HCT116 (cell line): ENCODE measurements around the gene TXNDC16. TPM values are rescaled to one million over a fixed set of nuclear protein-coding genes. Genes with fewer than 3 reads are reported as not detected.

Experiments used
- ATAC-seq: fragments of 200-7000 bp; cut with Tn5 transposase; 2 replicates; pipeline ENCODE4 v1.9.1; 2020; ENCODE audit warnings: mild to moderate bottlenecking, moderate library complexity
- BruUV-seq: library from RNA; stranded (reverse); fragments of 400-500 nt; replicated peaks from 2 replicates; lab custom pipeline; 2021; lab: Mats Ljungman, UMichigan
- CTCF ChIA-PET: fragments of 300-600 bp; sonication (Branson Sonifier 250); formaldehyde crosslinking; loops from one replicate; lab custom pipeline; 2021; ENCODE audit warnings: antibody characterized with exemption; lab: Charles Lee
- POLR2A ChIA-PET: fragments of 300-600, 350-600 bp; sonication (Branson Sonifier 250); formaldehyde crosslinking; loops from one replicate; lab custom pipeline; 2021; ENCODE audit warnings: antibody characterized with exemption; lab: Charles Lee
- RAD21 ChIA-PET, 2 experiments: fragments of 300-600 bp; sonication (Branson Sonifier 250); formaldehyde crosslinking; loops; one replicate each; lab custom pipeline; 2023; ENCODE audit warnings: low total read pairs in 2 of 2; ENCODE audit not compliant: uncharacterized antibody in 2 of 2, unreplicated experiment in 2 of 2, low non-redundant PET in 1 of 2; lab: Charles Lee
- DNase-seq: peaks from one replicate; pipeline ENCODE4 v3.0.0-alpha.2; 2010; ENCODE audit warnings: low read depth, low spot score
- H2AFZ ChIP-seq: fragments of 200-600 bp; shearing (Covaris generic), sonication (generic); 2 replicates; pipeline ENCODE4 v1.6.1; 2017; ENCODE audit warnings: low read depth, mixed run types, mixed read lengths, antibody characterized with exemption, low read length; ENCODE audit not compliant: poor library complexity, severe bottlenecking
- H3K27ac ChIP-seq: 2 replicates; pipeline ENCODE4 v1.5.1; 2012; ENCODE audit warnings: low read depth, low read length
- H3K27me3 ChIP-seq: fragments of 200-600 bp; sonication (generic); 2 replicates; pipeline ENCODE4 v1.6.1; 2016; ENCODE audit warnings: mixed run types, low read length, mixed read lengths; ENCODE audit not compliant: insufficient read depth
- H3K36me3 ChIP-seq, 2 experiments: fragments of 200-500 bp in 1 of 2; fragments of 200-600 bp in 1 of 2; sonication (Bioruptor generic) in 1 of 2; sonication (generic) in 1 of 2; 2 replicates each; pipeline versions ENCODE4 v1.5.1 to v1.6.1; 2014 to 2016; ENCODE audit warnings: low read length in 2 of 2, inconsistent platforms in 1 of 2, mixed read lengths in 1 of 2, mixed run types in 1 of 2; ENCODE audit not compliant: insufficient read depth in 2 of 2, control insufficient read depth in 1 of 2
- H3K4me1 ChIP-seq, 2 experiments: fragments of 200-600 bp in 1 of 2; sonication (generic) in 1 of 2; 2 replicates each; pipeline versions ENCODE4 v1.5.1 to v1.6.1; 2012 to 2017; ENCODE audit warnings: low read length in 2 of 2, inconsistent platforms in 1 of 2, mild to moderate bottlenecking in 1 of 2, mixed read lengths in 1 of 2, mixed run types in 1 of 2, moderate library complexity in 1 of 2; ENCODE audit not compliant: insufficient read depth in 2 of 2, control insufficient read depth in 1 of 2
- H3K4me2 ChIP-seq: fragments of 200-600 bp; sonication (generic); 2 replicates; pipeline ENCODE4 v1.6.1; 2017; ENCODE audit warnings: mixed run types, low read length, mixed read lengths
- H3K4me3 ChIP-seq, 2 experiments: fragments of 200-600 bp in 1 of 2; sonication (generic) in 1 of 2; replicated peaks in 1 of 2; 2 replicates each; pipeline ENCODE4 v1.5.1; 2011 to 2016; ENCODE audit warnings: low read length in 2 of 2, control low read depth in 1 of 2, low read depth in 1 of 2, mild to moderate bottlenecking in 1 of 2, mixed read lengths in 1 of 2, mixed run types in 1 of 2
- H3K79me2 ChIP-seq: fragments of 200-600 bp; sonication (generic); 2 replicates; pipeline ENCODE4 v1.6.1; 2017; ENCODE audit warnings: mild to moderate bottlenecking, mixed run types, low read length, moderate library complexity, mixed read lengths; ENCODE audit not compliant: insufficient read depth
- H3K9ac ChIP-seq: fragments of 200-600 bp; sonication (generic); 2 replicates; pipeline ENCODE4 v1.6.1; 2016; ENCODE audit warnings: low read length, mixed read lengths
- H3K9me2 ChIP-seq: fragments of 200-600 bp; sonication (generic), shearing (Covaris generic); 2 replicates; pipeline ENCODE4 v1.6.1; 2017; ENCODE audit warnings: mixed run types, mild to moderate bottlenecking, moderate library complexity; ENCODE audit not compliant: insufficient read depth
- H3K9me3 ChIP-seq, 2 experiments: fragments of 200-500 bp in 1 of 2; fragments of 200-600 bp in 1 of 2; sonication (Bioruptor generic) in 1 of 2; sonication (generic) in 1 of 2; 2 replicates each; pipeline ENCODE4 v1.6.1; 2014 to 2017; ENCODE audit warnings: low read length in 2 of 2, mixed read lengths in 2 of 2, inconsistent platforms in 1 of 2, low read depth in 1 of 2, mild to moderate bottlenecking in 1 of 2, mixed run types in 1 of 2, moderate library complexity in 1 of 2; ENCODE audit not compliant: control insufficient read depth in 1 of 2, insufficient read depth in 1 of 2
- H4K20me1 ChIP-seq: fragments of 200-600 bp; sonication (generic), shearing (Covaris generic); 2 replicates; pipeline ENCODE4 v1.6.1; 2017; ENCODE audit warnings: mixed run types, mild to moderate bottlenecking, moderate library complexity; ENCODE audit not compliant: insufficient read depth
- CBX3 ChIP-seq: IDR thresholded peaks from 2 replicates; pipeline ENCODE4 v1.6.1; 2012; ENCODE audit warnings: low read depth
- CTCF ChIP-seq, 3 experiments: fragments of 200-600 bp in 1 of 3; sonication (generic) in 1 of 3; IDR thresholded peaks in 2 of 3; conservative IDR thresholded peaks in 1 of 3; 2 replicates each; pipeline ENCODE4 v1.5.1; 2012 to 2017; ENCODE audit warnings: low read depth in 2 of 3, low read length in 2 of 3, antibody characterized with exemption in 1 of 3, borderline replicate concordance in 1 of 3, control low read depth in 1 of 3, mild to moderate bottlenecking in 1 of 3, mixed read lengths in 1 of 3, mixed run types in 1 of 3, moderate library complexity in 1 of 3; ENCODE audit not compliant: insufficient read depth in 1 of 3
- EZH2 ChIP-seq: fragments of 200-600 bp; sonication (generic); IDR thresholded peaks from 2 replicates; pipeline ENCODE4 v1.6.1; 2017; ENCODE audit warnings: antibody characterized with exemption, mixed run types
- MAX ChIP-seq: IDR thresholded peaks from 2 replicates; pipeline ENCODE4 v1.6.1; 2012
- POLR2A ChIP-seq: IDR thresholded peaks from 2 replicates; pipeline ENCODE4 v1.7.0; 2011; ENCODE audit warnings: borderline replicate concordance; ENCODE audit not compliant: insufficient read depth, insufficient read length; ENCODE audit errors: extremely low read depth
- POLR2AphosphoS5 ChIP-seq: IDR thresholded peaks from 2 replicates; pipeline ENCODE4 v1.6.1; 2011; ENCODE audit warnings: mild to moderate bottlenecking, low read depth, low read length, moderate library complexity
- RAD21 ChIP-seq: IDR thresholded peaks from 2 replicates; pipeline ENCODE4 v1.6.1; 2012; ENCODE audit warnings: low read depth, mild to moderate bottlenecking
- SIN3A ChIP-seq: IDR thresholded peaks from 2 replicates; pipeline ENCODE4 v1.6.1; 2012; ENCODE audit warnings: low read depth
- SP1 ChIP-seq: IDR thresholded peaks from 2 replicates; pipeline ENCODE4 v1.6.1; 2012; ENCODE audit warnings: low read depth
- SRF ChIP-seq: IDR thresholded peaks from 2 replicates; pipeline ENCODE4 v1.6.1; 2012; ENCODE audit warnings: low read depth
- YY1 ChIP-seq: IDR thresholded peaks from 2 replicates; pipeline ENCODE4 v1.6.1; 2011; ENCODE audit warnings: low read length, low read depth, moderate library complexity, mild to moderate bottlenecking; ENCODE audit not compliant: insufficient replicate concordance; ENCODE audit errors: extremely low read depth
- ZFX ChIP-seq: fragments of 450-650 bp; IDR thresholded peaks from 2 replicates; pipeline ENCODE4 v1.6.1; 2017
- ZNF274 ChIP-seq: fragments of 200-500 bp; sonication (Bioruptor generic); IDR thresholded peaks from 2 replicates; pipeline ENCODE4 v1.6.1; 2014; ENCODE audit warnings: mild to moderate bottlenecking, low read depth, low read length, inconsistent platforms
- intact Hi-C: fragments of 100-400 bp; cut with micrococcal nuclease; formaldehyde crosslinking; loops from 2 replicates; pipeline ENCODE4 v1.10.0; 2022
- total RNA-seq: library from RNA; stranded (reverse); gene quantifications from one replicate; pipeline ENCODE4 v1.2.1, GENCODE V29; 2021; ENCODE audit not compliant: unreplicated experiment

The TXNDC16 gene
- total RNA-seq, 1 experiment from 2014 or later, result 2.7 TPM

- no peak for TF ChIP-seq YY1
- TF ChIP-seq ZFX, result no peak
- no peak for TF ChIP-seq SP1
- TF ChIP-seq RAD21, result no peak
- TF ChIP-seq EZH2, result no peak
- no peak for TF ChIP-seq SRF
- TF ChIP-seq CBX3, result no peak
- no peak for TF ChIP-seq SIN3A
- no peak for TF ChIP-seq POLR2A
- TF ChIP-seq POLR2AphosphoS5, result no peak
These were observed 1.1 kb downstream of the TXNDC16 start (continued) for GRCh38 chr14:52551205-52551604.

- no peaks in the 10 kb centered on the region for H3K27me3 ChIP-seq
- H3K9me3 ChIP-seq, result no peaks in the 10 kb centered on the region
- H3K9ac ChIP-seq, result no peak overlapping the region
- no peaks in the 10 kb centered on the region for H3K79me2 ChIP-seq
- DNase-seq, result no peak
- no peaks in the 10 kb centered on the region for H3K36me3 ChIP-seq
- H2AFZ ChIP-seq, result no peak overlapping the region
- ATAC-seq, result no peak
- CTCF ChIA-PET, result interaction anchor here (0.6 kb wide), 1 partner anchor 26 kb away, joined by 4 read pairs; no protein-coding TSS in a partner anchor
- no peak overlapping the region for H3K27ac ChIP-seq
- 0 out of 2 replicates have a peak overlapping the region, but pooled peaks have one; percentile 99 for H3K4me2 ChIP-seq
- peaks cover 6 to 23% of the 10 kb centered on the region in 2 experiments for H3K4me1 ChIP-seq
- no TSS peak for BruUV-seq
- RAD21 ChIA-PET, result no interaction called here
- H4K20me1 ChIP-seq, result no peaks in the 10 kb centered on the region
- POLR2A ChIA-PET, result no interaction called here
- no peak overlapping the region for H3K4me3 ChIP-seq
- intact Hi-C loops, result loop anchor here (5.0 to 10.0 kb wide), 2 partner anchors 154 to 242 kb away; partner anchors contain the start of genes GNPNAT1 and PSMC6
- TF ChIP-seq YY1 (no peak), SIN3A (no peak), SP1 (no peak)
- no peaks in the 10 kb centered on the region for H3K9me2 ChIP-seq
These were observed 1.6 kb downstream of the TXNDC16 start for GRCh38 chr14:52550661-52551060.

- ATAC-seq, result no peak
- peaks cover 0 to 14% of the 10 kb centered on the region in 2 experiments; a peak in 2 of 4 replicates for H3K4me1 ChIP-seq
- TF ChIP-seq MAX (no peak), EZH2 (no peak), CTCF (IDR thresholded peaks at IDR 0.05 in 2 of 3, conservative IDR thresholded peaks at IDR 0.05 in 1 of 3; ENCODE audit: borderline replicate concordance in 1 of 3, insufficient read depth in 1 of 3, low read depth in 2 of 3, low read length in 2 of 3) (peak in 2 of 3 experiments; percentile 15 to 16; a peak in 1 of 6 replicates), ZNF274 (no peak)
- TF ChIP-seq, all 23 proteins: peak for 1
- H3K36me3 ChIP-seq, result no peaks in the 10 kb centered on the region
- intact Hi-C loops, result no loop called here
- ChIA-PET POLR2A (no interaction called here), CTCF (no interaction called here), RAD21 (no interaction called here)
- no peak overlapping the region for H3K4me2 ChIP-seq
- DNase-seq, result no peak
- H3K9me2 ChIP-seq, result no peaks in the 10 kb centered on the region
- H3K27ac ChIP-seq, result no peak overlapping the region
- H3K4me3 ChIP-seq, result no peak overlapping the region
- no peaks in the 10 kb centered on the region for H3K79me2 ChIP-seq
- H3K9ac ChIP-seq, result no peak overlapping the region
- no TSS peak for BruUV-seq
- H2AFZ ChIP-seq, result no peak overlapping the region
- no peaks in the 10 kb centered on the region for H3K9me3 ChIP-seq
- H4K20me1 ChIP-seq, result no peaks in the 10 kb centered on the region
- H3K27me3 ChIP-seq, result no peaks in the 10 kb centered on the region
These were observed 4.8 kb downstream of the TXNDC16 start for GRCh38 chr14:52547526-52547925.
